H1 (cell line): Measurements from ENCODE around the gene RHBDD1.

Experiments
- CBX8 ChIP-seq: fragments of 300-800, 300-1000 bp; sonication (generic); IDR thresholded peaks from 2 replicates; pipeline ENCODE4 v1.7.1; 2016; ENCODE audit warnings: low read depth, low read length, borderline replicate concordance
- EZH2 ChIP-seq: fragments of 200-600 bp; sonication (generic); IDR thresholded peaks from 2 replicates; pipeline ENCODE4 v1.7.1; 2012; ENCODE audit warnings: low read depth, mild to moderate bottlenecking, moderate library complexity, low read length, inconsistent platforms; ENCODE audit not compliant: severe bottlenecking
- POLR2AphosphoS5 ChIP-seq: IDR thresholded peaks from 2 replicates; pipeline ENCODE4 v1.6.1; 2011; ENCODE audit warnings: low read depth, low read length
- RBBP5 ChIP-seq: IDR thresholded peaks from 2 replicates; pipeline ENCODE4 v1.7.1; 2012; ENCODE audit warnings: low read depth, mild to moderate bottlenecking, inconsistent platforms, low read length, moderate library complexity, borderline replicate concordance
- SIX5 ChIP-seq: IDR thresholded peaks from 2 replicates; pipeline ENCODE4 v1.6.1; 2011; ENCODE audit warnings: mild to moderate bottlenecking, low read depth, low read length
- TCF12 ChIP-seq: IDR thresholded peaks from 2 replicates; pipeline ENCODE4 v1.6.1; 2011; ENCODE audit warnings: low read depth, mild to moderate bottlenecking, low read length
- YY1 ChIP-seq: IDR thresholded peaks from 2 replicates; pipeline ENCODE4 v1.6.1; 2011; ENCODE audit warnings: low read depth, mild to moderate bottlenecking, low read length

GRCh38 chr2:226835420-226835795 lies 446 bp upstream of the RHBDD1 start:
- TF ChIP-seq RBBP5 (no peak), YY1 (no peak), TCF12 (no peak), CBX8 (no peak), EZH2 (no peak), SIX5 (no peak), POLR2AphosphoS5 (no peak)
